DND-41 (cell line): ENCODE measurements around the gene SLC4A9.

Experiments used
- ATAC-seq: fragments of 200-7000 bp; cut with Tn5 transposase; 3 replicates; pipeline ENCODE4 v1.9.1; 2021; ENCODE audit warnings: low read depth; ENCODE audit not compliant: insufficient read depth
- DNase-seq: peaks from one replicate; pipeline ENCODE4 v3.0.0-alpha.2; 2020
- H2AFZ ChIP-seq: 2 replicates; pipeline ENCODE4 v1.6.0; 2012; ENCODE audit warnings: low read depth, low read length
- H3K27ac ChIP-seq: 2 replicates; pipeline ENCODE4 v1.5.1; 2012; ENCODE audit warnings: low read length, inconsistent platforms
- H3K27me3 ChIP-seq: fragments of 200-600 bp; sonication (generic); 2 replicates; pipeline ENCODE4 v1.6.0; 2012; ENCODE audit warnings: low read length, mild to moderate bottlenecking, inconsistent platforms; ENCODE audit not compliant: insufficient read depth, poor library complexity
- H3K36me3 ChIP-seq: 2 replicates; pipeline ENCODE4 v1.5.1; 2012; ENCODE audit warnings: low read length, inconsistent platforms; ENCODE audit not compliant: insufficient read depth
- H3K4me1 ChIP-seq: 2 replicates; pipeline ENCODE4 v1.5.1; 2012; ENCODE audit warnings: mild to moderate bottlenecking, low read length; ENCODE audit not compliant: insufficient read depth
- H3K4me2 ChIP-seq: 2 replicates; pipeline ENCODE4 v1.6.0; 2012; ENCODE audit warnings: mild to moderate bottlenecking, moderate library complexity, low read length, inconsistent platforms; ENCODE audit not compliant: insufficient read depth
- H3K4me3 ChIP-seq, 2 experiments: fragments of 200-600 bp in 1 of 2; shearing (Covaris generic) in 1 of 2; 2 replicates each; pipeline ENCODE4 v1.5.1; 2012 to 2016; ENCODE audit warnings: inconsistent platforms in 2 of 2, low read length in 2 of 2, mild to moderate bottlenecking in 2 of 2, low read depth in 1 of 2, moderate library complexity in 1 of 2
- H3K79me2 ChIP-seq: 2 replicates; pipeline ENCODE4 v1.6.0; 2012; ENCODE audit warnings: low read length, inconsistent platforms; ENCODE audit not compliant: insufficient read depth
- H3K9ac ChIP-seq: 2 replicates; pipeline ENCODE4 v1.6.0; 2012; ENCODE audit warnings: low read depth, mild to moderate bottlenecking, inconsistent platforms, low read length, moderate library complexity
- H3K9me3 ChIP-seq: 2 replicates; pipeline ENCODE4 v1.5.1; 2012; ENCODE audit warnings: low read length, moderate library complexity, mild to moderate bottlenecking, inconsistent platforms; ENCODE audit not compliant: insufficient read depth, severe bottlenecking
- H4K20me1 ChIP-seq: 2 replicates; pipeline ENCODE4 v1.6.0; 2012; ENCODE audit warnings: low read length; ENCODE audit not compliant: insufficient read depth
- CTCF ChIP-seq: IDR thresholded peaks from 2 replicates; pipeline ENCODE4 v1.5.1; 2012; ENCODE audit warnings: borderline replicate concordance, low read length, moderate library complexity, mild to moderate bottlenecking; ENCODE audit not compliant: poor library complexity, severe bottlenecking; ENCODE audit errors: extremely low read depth
- EZH2 ChIP-seq: IDR thresholded peaks from 3 replicates; pipeline ENCODE4 v1.6.1; 2012; ENCODE audit warnings: borderline replicate concordance, low read depth, mild to moderate bottlenecking, moderate library complexity, low read length, inconsistent platforms; ENCODE audit not compliant: severe bottlenecking

SLC4A9 gene

GRCh38 chr5:140322751-140323731 lies 37.0 kb upstream of the SLC4A9 start:
- DNase-seq (no peak), ATAC-seq (no peak)
- TF ChIP-seq EZH2, result no peak
- TF ChIP-seq CTCF, result no peak
- no peaks in the 10 kb centered on the region for H3K36me3 ChIP-seq
- no peaks in the 10 kb centered on the region for H3K9me3 ChIP-seq
- no peak overlapping the region for H3K9ac ChIP-seq
- no peak overlapping the region for H2AFZ ChIP-seq
- no peaks in the 10 kb centered on the region for H4K20me1 ChIP-seq
- no peak overlapping the region for H3K4me3 ChIP-seq
- no peak overlapping the region for H3K4me2 ChIP-seq
- no peaks in the 10 kb centered on the region for H3K79me2 ChIP-seq
- H3K4me1 ChIP-seq, result no peaks in the 10 kb centered on the region
- H3K27me3 ChIP-seq, result peaks cover 6% of the 10 kb centered on the region
- no peak overlapping the region for H3K27ac ChIP-seq

GRCh38 chr5:140324041-140324600 lies 35.9 kb upstream of the SLC4A9 start:
- DNase-seq (no peak), ATAC-seq (no peak)
- no peak overlapping the region for H3K27ac ChIP-seq
- H3K36me3 ChIP-seq, result no peaks in the 10 kb centered on the region
- TF ChIP-seq CTCF, result no peak
- no peak for TF ChIP-seq EZH2
- H3K27me3 ChIP-seq, result peaks cover 6% of the 10 kb centered on the region
- no peaks in the 10 kb centered on the region for H3K9me3 ChIP-seq
- H3K4me2 ChIP-seq, result no peak overlapping the region
- no peaks in the 10 kb centered on the region for H4K20me1 ChIP-seq
- no peaks in the 10 kb centered on the region for H3K79me2 ChIP-seq
- H2AFZ ChIP-seq, result no peak overlapping the region
- H3K9ac ChIP-seq, result no peak overlapping the region
- no peaks in the 10 kb centered on the region for H3K4me1 ChIP-seq
- H3K4me3 ChIP-seq, result no peak overlapping the region

- no peak overlapping the region for H3K9ac ChIP-seq
- no peaks in the 10 kb centered on the region for H3K36me3 ChIP-seq
- no peaks in the 10 kb centered on the region for H3K9me3 ChIP-seq
- peaks cover 6% of the 10 kb centered on the region for H3K27me3 ChIP-seq
- no peak overlapping the region for H3K4me2 ChIP-seq
- DNase-seq (no peak), ATAC-seq (no peak)
- H3K79me2 ChIP-seq, result no peaks in the 10 kb centered on the region
- H2AFZ ChIP-seq, result no peak overlapping the region
- no peaks in the 10 kb centered on the region for H4K20me1 ChIP-seq
- no peak overlapping the region for H3K27ac ChIP-seq
- H3K4me3 ChIP-seq, result no peak overlapping the region
- H3K4me1 ChIP-seq, result no peaks in the 10 kb centered on the region
- TF ChIP-seq CTCF, result no peak
Observed at GRCh38 chr5:140324617-140325241, 35.3 kb upstream of the SLC4A9 start.
